NB4 (cell line): ENCODE measurements around the gene CCDC27.

Source experiments
- CTCF ChIP-seq: IDR thresholded peaks from one replicate; pipeline ENCODE4 v1.5.1; 2012; ENCODE audit warnings: low read depth, low read length
- MAX ChIP-seq: IDR thresholded peaks from 2 replicates; pipeline ENCODE4 v1.6.1; 2011; ENCODE audit warnings: low read depth, low read length
- POLR2A ChIP-seq: IDR thresholded peaks from 2 replicates; pipeline ENCODE4 v1.6.1; 2011; ENCODE audit warnings: mild to moderate bottlenecking; ENCODE audit not compliant: insufficient read length; ENCODE audit errors: extremely low read depth

GRCh38 chr1:3710251-3710650, 42.0 kb upstream of the CCDC27 start:
- TF ChIP-seq CTCF (no peak), POLR2A (no peak), MAX (no peak)
